ENCODE data around the gene WDR18.

- no peak for TF ChIP-seq CTCF (IDR thresholded peaks at IDR 0.05)
- TF ChIP-seq POLR2A (IDR thresholded peaks at IDR 0.05) = no peak
Observed at GRCh38 chr19:995051-995827, 11.1 kb downstream of the WDR18 start.

Data from uterus (tissue), 2 donors.